HUES48 (cell line): ENCODE results near the gene MAFF.
A peak's percentile ranks its signal among the peaks of the same experiment; 100 is the strongest.
"Not testable (repeated sequence)": the region's sequence is repeated elsewhere in the genome, so short reads cannot be mapped to it uniquely, and the experiment has no call there.

Experiments
- H3K27ac ChIP-seq: one replicate; pipeline ENCODE4 v1.7.0; 2013; ENCODE audit warnings: low read depth, low read length, inconsistent platforms
- H3K27me3 ChIP-seq: 2 replicates; pipeline ENCODE4 v1.6.1; 2013; ENCODE audit warnings: mild to moderate bottlenecking, low read length; ENCODE audit not compliant: control insufficient read depth, insufficient read depth
- H3K36me3 ChIP-seq: 2 replicates; pipeline ENCODE4 v1.6.1; 2013; ENCODE audit warnings: low read length; ENCODE audit not compliant: control insufficient read depth, insufficient read depth
- H3K4me1 ChIP-seq: 2 replicates; pipeline ENCODE4 v1.6.1; 2013; ENCODE audit warnings: mild to moderate bottlenecking, low read length; ENCODE audit not compliant: control insufficient read depth, insufficient read depth
- H3K4me3 ChIP-seq: 2 replicates; pipeline ENCODE4 v1.5.1; 2013; ENCODE audit warnings: mild to moderate bottlenecking, low read depth, low read length
- H3K9ac ChIP-seq: 2 replicates; pipeline ENCODE4 v1.6.1; 2013; ENCODE audit warnings: mild to moderate bottlenecking, low read depth, low read length, moderate library complexity
- H3K9me3 ChIP-seq: 2 replicates; pipeline ENCODE4 v1.6.1; 2013; ENCODE audit warnings: low read length; ENCODE audit not compliant: control insufficient read depth, insufficient read depth

The MAFF gene

DNA sequence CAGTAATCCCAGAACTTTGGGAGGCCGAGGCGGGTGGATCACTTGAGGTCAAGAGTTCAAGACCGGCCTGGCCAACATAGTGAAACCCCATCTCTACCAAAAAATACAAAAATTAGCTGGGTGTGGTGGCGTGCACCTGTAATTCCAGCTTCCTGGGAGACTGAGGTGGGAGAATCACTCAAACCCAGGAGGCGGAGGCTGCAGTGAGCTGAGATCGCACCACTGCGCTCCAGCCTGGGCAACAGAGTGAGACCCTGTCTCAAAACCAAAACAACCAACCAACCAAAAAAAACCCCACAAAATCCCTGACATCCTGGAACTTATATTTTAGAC, 23.2 kb upstream of the MAFF start:
- H3K4me1 ChIP-seq, result peaks cover 26% of the 10 kb centered on the region
- H3K9ac ChIP-seq, result not testable (repeated sequence)

GRCh38 chr22:38180841-38181452, 20.8 kb upstream of the MAFF start:
- peak overlapping the region; percentile 92 for H3K9ac ChIP-seq
- H3K4me3 ChIP-seq, result peak overlapping the region; percentile 76
- no peaks in the 10 kb centered on the region for H3K9me3 ChIP-seq
- peaks cover 26% of the 10 kb centered on the region for H3K4me1 ChIP-seq
- peak overlapping the region; percentile 92 for H3K27ac ChIP-seq
- H3K27me3 ChIP-seq, result no peaks in the 10 kb centered on the region
- H3K36me3 ChIP-seq, result no peaks in the 10 kb centered on the region

More for the DNA sequence above, 23.2 kb upstream of the MAFF start:
- not testable (repeated sequence) for H3K27me3 ChIP-seq, H3K36me3 ChIP-seq, H3K4me3 ChIP-seq, H3K9me3 ChIP-seq
- H3K27ac ChIP-seq, result peak overlapping the region; percentile 83

GRCh38 chr22:38181453-38182200, 20.2 kb upstream of the MAFF start, which contains the start of gene PLA2G6:
TSS of gene PLA2G6 (minus strand) at chr22:38181830. CDS start at chr22:38169426, 12,404 bp downstream.
- no peaks in the 10 kb centered on the region for H3K27me3 ChIP-seq
- peak within 1 kb of the TSS; percentile 92 for H3K9ac ChIP-seq
- H3K9me3 ChIP-seq, result no peaks in the 10 kb centered on the region
- H3K27ac ChIP-seq, result peak within 1 kb of the TSS; percentile 92
- H3K36me3 ChIP-seq, result no peaks in the 10 kb centered on the region
- peaks cover 26% of the 10 kb centered on the region for H3K4me1 ChIP-seq
- peak within 1 kb of the TSS; percentile 76 for H3K4me3 ChIP-seq

DNA sequence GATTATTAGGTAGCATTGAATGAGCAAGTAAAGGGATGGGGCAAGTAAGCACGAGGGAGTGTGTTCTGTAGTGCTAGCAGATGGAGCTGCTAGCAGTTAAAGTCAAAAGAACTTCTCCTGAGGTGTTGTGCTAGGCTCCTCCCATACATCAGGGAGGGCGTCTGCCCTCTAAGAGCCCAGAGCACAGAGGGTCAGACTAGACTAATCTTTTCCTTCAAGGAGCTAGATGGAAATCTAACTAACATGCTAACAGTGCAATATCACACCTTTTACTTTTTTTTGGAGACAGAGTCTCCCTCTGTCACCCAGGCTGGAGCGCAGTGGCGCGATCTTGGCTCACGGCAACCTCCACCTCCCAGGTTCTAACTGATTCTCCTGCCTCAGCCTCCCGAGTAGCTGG, 17.0 kb upstream of the MAFF start:
- H3K4me1 ChIP-seq, result peaks cover 18% of the 10 kb centered on the region
- H3K9ac ChIP-seq, result no peak overlapping the region

DNA sequence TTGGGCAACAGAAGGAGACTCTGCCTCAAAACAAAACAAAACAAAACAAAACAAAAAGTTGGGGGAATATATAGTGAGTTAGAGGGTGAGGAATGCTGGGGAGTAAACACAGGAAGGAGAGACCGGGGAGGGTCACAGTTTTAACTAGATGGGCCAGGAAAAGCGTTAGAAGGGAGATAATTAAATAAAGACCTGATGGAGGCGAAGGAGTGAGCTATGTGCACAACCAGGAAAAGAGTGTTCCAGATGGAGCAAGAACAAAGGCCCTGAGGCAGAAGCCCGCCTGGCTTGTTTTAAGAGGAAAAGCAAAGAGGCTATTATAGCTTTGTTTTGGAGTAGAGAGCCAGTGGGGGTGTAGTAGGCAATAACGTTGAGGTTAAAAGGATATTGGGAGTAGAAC, 15.4 kb upstream of the MAFF start:
- no peaks in the 10 kb centered on the region for H3K36me3 ChIP-seq
- H3K4me3 ChIP-seq, result no peak overlapping the region
- H3K27me3 ChIP-seq, result no peaks in the 10 kb centered on the region
- no peaks in the 10 kb centered on the region for H3K9me3 ChIP-seq
- peaks cover 4% of the 10 kb centered on the region for H3K4me1 ChIP-seq
- no peak overlapping the region for H3K27ac ChIP-seq
- no peak overlapping the region for H3K9ac ChIP-seq

More for the DNA sequence above, 17.0 kb upstream of the MAFF start:
- no peak overlapping the region for H3K4me3 ChIP-seq
- no peaks in the 10 kb centered on the region for H3K36me3 ChIP-seq
- no peaks in the 10 kb centered on the region for H3K9me3 ChIP-seq
- H3K27me3 ChIP-seq, result no peaks in the 10 kb centered on the region
- no peak overlapping the region for H3K27ac ChIP-seq

- Histone ChIP-seq H3K27ac (no peak overlapping the region), H3K9me3 (no peaks in the 10 kb centered on the region), H3K9ac (no peak overlapping the region), H3K4me1 (no peaks in the 10 kb centered on the region), H3K36me3 (no peaks in the 10 kb centered on the region), H3K4me3 (no peak overlapping the region), H3K27me3 (peaks cover 8% of the 10 kb centered on the region)
Measured at GRCh38 chr22:38187413-38188212, 14.2 kb upstream of the MAFF start.

DNA sequence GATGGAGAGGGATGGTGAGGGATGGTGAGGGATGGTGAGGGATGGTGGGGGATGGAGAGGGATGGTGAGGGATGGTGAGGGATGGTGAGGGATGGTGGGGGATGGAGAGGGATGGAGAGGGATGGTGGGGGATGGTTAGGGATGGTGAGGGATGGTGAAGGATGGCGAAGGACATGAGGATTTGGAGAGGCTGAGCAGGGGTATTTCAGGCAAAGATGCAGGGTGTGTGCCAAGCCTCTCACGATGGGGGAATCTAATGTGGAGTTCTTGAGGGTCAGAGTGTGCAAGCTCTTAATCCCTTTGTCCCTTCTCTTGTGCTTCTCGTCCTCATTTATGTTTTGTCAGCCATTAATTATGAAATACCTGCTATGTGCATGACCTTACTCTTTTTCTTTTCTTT, 12.7 kb upstream of the MAFF start:
- H3K36me3 ChIP-seq, result no peaks in the 10 kb centered on the region
- H3K4me3 ChIP-seq, result no peak overlapping the region
- H3K9me3 ChIP-seq, result no peaks in the 10 kb centered on the region
- no peak overlapping the region for H3K9ac ChIP-seq
- H3K4me1 ChIP-seq, result no peaks in the 10 kb centered on the region
- peaks cover 12% of the 10 kb centered on the region for H3K27me3 ChIP-seq
- no peak overlapping the region for H3K27ac ChIP-seq

DNA sequence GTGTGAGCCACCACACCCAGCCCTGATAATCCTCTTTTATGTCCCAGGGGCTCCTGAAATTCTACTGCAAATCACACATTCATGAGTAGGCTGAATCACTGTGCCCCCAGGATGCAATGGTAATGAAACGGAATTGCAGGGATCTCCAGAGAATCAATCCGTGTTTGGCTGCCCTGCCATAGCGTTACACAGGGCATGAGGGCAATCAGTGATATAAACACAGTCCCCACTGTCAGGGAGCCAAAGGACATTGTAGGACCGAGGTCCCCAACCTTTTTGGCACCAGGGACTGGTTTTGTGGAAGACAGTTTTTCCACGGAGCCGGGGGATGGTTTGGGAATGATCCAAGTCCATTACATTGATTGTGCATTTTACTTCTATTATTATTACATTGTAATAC, 11.2 kb upstream of the MAFF start:
- peaks cover 12% of the 10 kb centered on the region for H3K27me3 ChIP-seq
- H3K4me3 ChIP-seq, result no peak overlapping the region
- H3K27ac ChIP-seq, result no peak overlapping the region
- no peak overlapping the region for H3K9ac ChIP-seq
- H3K36me3 ChIP-seq, result no peaks in the 10 kb centered on the region
- no peaks in the 10 kb centered on the region for H3K4me1 ChIP-seq
- no peaks in the 10 kb centered on the region for H3K9me3 ChIP-seq

DNA sequence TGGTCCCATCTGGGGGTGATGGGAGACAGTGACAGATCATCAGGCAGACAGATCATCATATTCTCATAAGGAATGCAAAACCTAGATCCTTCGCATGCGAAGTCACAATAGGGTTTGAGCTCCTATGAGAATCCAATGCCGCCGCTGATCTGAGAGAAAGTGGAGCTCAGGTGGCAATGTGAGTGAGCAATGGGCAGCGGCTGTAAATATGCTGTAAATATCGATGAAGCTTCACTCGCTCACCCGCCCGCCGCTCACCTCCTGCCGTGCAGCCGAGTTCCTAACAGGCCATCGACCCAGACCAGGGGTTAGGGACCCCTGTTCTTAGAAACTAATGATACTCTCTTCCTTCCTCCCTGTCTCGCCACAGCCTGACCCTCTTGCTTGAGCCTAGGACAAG, 10.7 kb upstream of the MAFF start:
- H3K9me3 ChIP-seq, result no peaks in the 10 kb centered on the region
- H3K4me3 ChIP-seq, result no peak overlapping the region
- H3K4me1 ChIP-seq, result no peaks in the 10 kb centered on the region
- no peak overlapping the region for H3K27ac ChIP-seq
- peaks cover 12% of the 10 kb centered on the region for H3K27me3 ChIP-seq
- no peaks in the 10 kb centered on the region for H3K36me3 ChIP-seq
- H3K9ac ChIP-seq, result no peak overlapping the region

DNA sequence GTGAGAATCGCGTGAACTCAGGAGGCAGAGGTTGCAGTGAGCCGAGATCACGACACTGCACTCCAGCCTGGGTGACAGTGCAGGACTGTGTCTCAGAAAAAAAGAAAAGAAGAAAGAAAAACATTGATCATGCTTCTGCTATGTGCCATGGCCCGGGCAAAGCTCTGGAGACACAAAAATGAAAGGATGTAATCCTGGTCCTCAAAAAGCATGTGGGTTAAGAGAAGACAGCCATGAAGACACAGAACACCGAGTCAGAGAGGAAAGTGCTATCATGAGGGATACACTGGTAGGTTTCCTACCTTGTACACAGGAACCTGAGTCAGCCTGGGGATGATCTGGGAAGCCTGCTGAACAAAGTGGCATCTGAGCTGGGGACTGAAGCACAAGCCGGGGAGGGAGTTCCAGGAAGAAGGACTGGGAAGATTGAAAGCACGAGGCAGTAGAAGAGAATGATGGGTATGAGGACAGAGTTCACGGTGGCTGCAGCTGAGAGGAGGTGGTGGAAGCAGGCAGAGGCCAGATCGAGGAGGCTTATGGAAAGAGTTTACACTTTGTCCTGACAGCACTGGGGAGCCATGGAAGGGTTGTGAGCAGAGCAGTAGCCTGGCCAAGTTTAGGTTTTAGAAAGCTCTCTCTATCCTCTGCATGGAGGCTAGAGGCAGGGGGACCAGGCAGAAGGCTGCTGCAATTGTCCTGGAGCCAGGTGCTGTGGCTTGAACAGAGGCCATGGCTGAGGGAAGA, 9.9 kb upstream of the MAFF start:
- Histone ChIP-seq H3K4me3 (no peak overlapping the region), H3K4me1 (no peaks in the 10 kb centered on the region; the same call in 1 of the 2 replicates), H3K27me3 (peaks cover 12% of the 10 kb centered on the region), H3K9ac (no peak overlapping the region), H3K36me3 (no peaks in the 10 kb centered on the region), H3K9me3 (no peaks in the 10 kb centered on the region), H3K27ac (no peak overlapping the region)
